ENCODE measurements around the gene SPRTN. TPM values are rescaled to one million over a fixed set of nuclear protein-coding genes. Genes with fewer than 3 reads are reported as not detected.

The SPRTN gene
- polyA plus RNA-seq, 2 donors: 3.7 to 5.0 TPM

DNA sequence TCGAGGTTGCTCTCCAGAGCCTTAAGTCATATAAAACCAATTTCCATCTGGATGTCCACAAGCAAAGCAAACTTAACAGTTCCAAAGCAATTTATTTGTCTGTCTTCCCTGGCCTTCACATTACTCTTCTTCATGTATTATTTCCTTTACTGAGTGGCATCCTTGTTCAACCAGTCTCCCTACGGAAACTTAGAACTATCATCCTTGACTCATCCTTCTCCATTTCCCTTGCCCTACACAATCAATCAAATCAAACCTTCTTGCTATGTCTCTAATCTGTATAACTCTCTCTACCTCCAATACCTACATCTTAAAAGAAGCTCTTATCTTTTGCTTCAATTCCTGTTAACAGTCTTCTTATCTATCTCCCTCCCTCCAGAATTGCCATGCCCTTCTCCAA lies 58.5 kb downstream of the SPRTN start:
- WGBS, 2 donors: 85 to 94% methylated on average over 2 of the region's 2 CpGs
- Histone ChIP-seq H3K27ac (ENCODE audit: low read depth in 2 of 2, low read length in 1 of 2) (no peak overlapping the region), H3K27me3 (ENCODE audit: control insufficient read depth in 1 of 2, insufficient read depth in 2 of 2, low read length in 2 of 2) (no peaks in the 10 kb centered on the region), H3K4me3 (ENCODE audit: low read depth in 1 of 2, low read length in 2 of 2) (no peak overlapping the region), H3K36me3 (ENCODE audit: control insufficient read depth in 2 of 2, insufficient read depth in 2 of 2, low read length in 1 of 2) (peaks cover 0 to 3% of the 10 kb centered on the region in 2 donors), H3K9me3 (ENCODE audit: control insufficient read depth in 2 of 2, insufficient read depth in 1 of 2, low read depth in 1 of 2, low read length in 1 of 2) (no peaks in the 10 kb centered on the region), H3K4me1 (ENCODE audit: control insufficient read depth in 2 of 2, insufficient read depth in 2 of 2, low read length in 1 of 2) (no peaks in the 10 kb centered on the region)

DNA sequence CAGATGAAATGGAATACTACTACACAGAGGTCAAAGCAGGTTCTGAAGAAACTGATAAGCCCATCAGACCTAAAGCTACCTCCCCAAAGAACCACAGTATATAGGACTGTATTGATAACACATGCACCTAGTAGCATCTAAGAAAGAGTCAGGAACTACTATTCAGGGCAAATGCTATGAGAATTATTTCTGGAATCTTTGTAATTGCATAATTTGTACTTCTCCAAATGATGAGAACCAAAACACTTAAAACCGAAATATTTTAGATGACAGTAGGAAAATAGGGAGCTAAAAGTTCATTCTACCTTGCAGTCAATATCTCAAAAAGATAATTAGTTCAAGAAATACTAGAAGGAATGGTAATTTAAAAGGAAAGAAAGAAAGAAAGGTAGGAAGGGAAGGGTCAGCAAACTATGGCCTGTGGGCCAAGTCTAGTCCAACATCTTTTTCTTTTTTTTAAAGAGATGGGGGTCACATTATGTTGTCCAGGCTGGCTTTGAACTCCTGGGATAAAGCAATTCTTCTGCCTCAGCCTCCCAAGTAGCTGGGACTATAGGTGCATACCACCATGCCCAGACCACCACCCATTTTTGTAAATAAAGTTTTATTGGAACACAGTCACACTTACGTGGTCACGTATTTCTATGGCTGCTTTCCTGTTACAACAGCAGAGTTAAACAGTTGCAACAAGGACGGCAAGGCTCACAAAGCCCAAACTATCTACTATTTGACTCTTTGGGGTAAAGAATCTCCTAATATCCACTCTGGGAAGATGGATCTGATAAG lies 60.0 kb downstream of the SPRTN start:
- Histone ChIP-seq H3K4me3 (ENCODE audit: low read depth in 1 of 2, low read length in 2 of 2) (no peak overlapping the region), H3K36me3 (ENCODE audit: control insufficient read depth in 2 of 2, insufficient read depth in 2 of 2, low read length in 1 of 2) (peaks cover 0 to 3% of the 10 kb centered on the region in 2 donors), H3K27ac (ENCODE audit: low read depth in 2 of 2, low read length in 1 of 2) (no peak overlapping the region), H3K27me3 (ENCODE audit: control insufficient read depth in 1 of 2, insufficient read depth in 2 of 2, low read length in 2 of 2) (no peaks in the 10 kb centered on the region), H3K4me1 (ENCODE audit: control insufficient read depth in 2 of 2, insufficient read depth in 2 of 2, low read length in 1 of 2) (no peaks in the 10 kb centered on the region), H3K9me3 (ENCODE audit: control insufficient read depth in 2 of 2, insufficient read depth in 1 of 2, low read depth in 1 of 2, low read length in 1 of 2) (no peaks in the 10 kb centered on the region)
- 71 to 83% methylated on average over 4 of the region's 4 CpGs for WGBS, 2 donors

DNA sequence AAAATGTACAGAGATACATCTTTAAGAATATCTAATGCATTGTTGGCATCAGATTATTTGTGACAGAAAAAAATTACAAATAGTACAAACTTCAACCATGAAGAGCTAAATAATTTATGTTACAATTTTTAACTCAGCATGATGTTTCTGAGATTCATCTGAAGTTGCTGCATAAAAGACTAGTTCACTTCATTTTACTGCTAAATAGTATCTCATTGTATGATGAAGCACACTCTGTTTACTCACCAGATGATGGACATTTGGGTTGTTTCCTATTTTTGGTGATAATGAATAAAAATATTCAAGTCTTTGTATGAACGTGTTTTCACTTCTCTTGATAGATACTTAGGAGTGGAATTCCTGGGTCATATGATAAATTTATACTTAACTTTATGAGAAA lies 63.4 kb downstream of the SPRTN start:
- H3K27ac ChIP-seq (ENCODE audit: low read depth in 2 of 2, low read length in 1 of 2): no peak overlapping the region
- H3K36me3 ChIP-seq (ENCODE audit: control insufficient read depth in 2 of 2, insufficient read depth in 2 of 2, low read length in 1 of 2): peaks cover 0 to 3% of the 10 kb centered on the region in 2 donors
- no peaks in the 10 kb centered on the region for H3K9me3 ChIP-seq (ENCODE audit: control insufficient read depth in 2 of 2, insufficient read depth in 1 of 2, low read depth in 1 of 2, low read length in 1 of 2)
- 11 to 32% methylated on average over 1 of the region's 1 CpG for WGBS, 2 donors
- no peaks in the 10 kb centered on the region for H3K27me3 ChIP-seq (ENCODE audit: control insufficient read depth in 1 of 2, insufficient read depth in 2 of 2, low read length in 2 of 2)
- no peaks in the 10 kb centered on the region for H3K4me1 ChIP-seq (ENCODE audit: control insufficient read depth in 2 of 2, insufficient read depth in 2 of 2, low read length in 1 of 2)
- no peak overlapping the region for H3K4me3 ChIP-seq (ENCODE audit: low read depth in 1 of 2, low read length in 2 of 2)

DNA sequence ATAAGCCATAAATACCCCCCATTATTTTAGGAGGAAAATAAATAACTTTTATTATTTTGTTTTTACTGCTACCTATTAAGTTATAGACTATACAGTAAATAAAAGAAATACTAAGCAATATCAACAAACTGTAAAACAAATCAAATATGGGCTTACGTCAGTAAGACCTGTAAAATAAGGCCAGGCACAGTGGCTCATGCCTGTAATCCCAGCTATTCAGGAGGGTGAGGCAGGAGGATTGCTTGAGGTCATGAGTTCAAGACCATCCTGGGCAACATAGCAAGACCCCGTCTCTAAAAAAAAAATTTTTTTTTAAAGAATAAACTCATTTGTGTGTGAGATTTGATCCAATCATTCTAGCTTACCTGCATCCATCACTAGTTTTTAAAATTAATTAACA lies 66.2 kb downstream of the SPRTN start:
- peaks cover 0 to 3% of the 10 kb centered on the region in 2 donors for H3K36me3 ChIP-seq (ENCODE audit: control insufficient read depth in 2 of 2, insufficient read depth in 2 of 2, low read length in 1 of 2)
- H3K27me3 ChIP-seq (ENCODE audit: control insufficient read depth in 1 of 2, insufficient read depth in 2 of 2, low read length in 2 of 2): no peaks in the 10 kb centered on the region
- no peak overlapping the region for H3K27ac ChIP-seq (ENCODE audit: low read depth in 2 of 2, low read length in 1 of 2)
- no peaks in the 10 kb centered on the region for H3K9me3 ChIP-seq (ENCODE audit: control insufficient read depth in 2 of 2, insufficient read depth in 1 of 2, low read depth in 1 of 2, low read length in 1 of 2)
- H3K4me1 ChIP-seq (ENCODE audit: control insufficient read depth in 2 of 2, insufficient read depth in 2 of 2, low read length in 1 of 2): peaks cover 0 to 2% of the 10 kb centered on the region in 2 donors
- H3K4me3 ChIP-seq (ENCODE audit: low read depth in 1 of 2, low read length in 2 of 2): no peak overlapping the region
- WGBS, 2 donors: 93 to 96% methylated on average over 2 of the region's 2 CpGs

Other genes with a start within 250 kb of the SPRTN start
- gene TRIM67, start 176.2 kb upstream of the SPRTN start, polyA plus RNA-seq: under 1 TPM in 1 of 2 donors, not detected in 1; under 0.01 TPM
- gene GNPAT, start 97.1 kb upstream of the SPRTN start, polyA plus RNA-seq: 10 to 100 TPM; 18.5 to 33.1 TPM
- gene EXOC8, start 441 bp upstream of the SPRTN start, polyA plus RNA-seq: 1 to 10 TPM; 3.0 to 3.6 TPM
- 10 to 100 TPM in 1 of 2 donors, 1 to 10 TPM in 1; 8.7 to 12.5 TPM for gene EGLN1, start 84.0 kb downstream of the SPRTN start, polyA plus RNA-seq
- 10 to 100 TPM in 1 of 2 donors, 1 to 10 TPM in 1; 5.8 to 15.9 TPM for gene TSNAX, start 190.4 kb downstream of the SPRTN start, polyA plus RNA-seq